NCI-H1417 (cell line): ENCODE results near the gene EML4.
"Not testable (repeated sequence)": the region's sequence is repeated elsewhere in the genome, so short reads cannot be mapped to it uniquely, and the experiment has no call there.

Source experiments
- DNase-seq, 3 experiments: peaks; one replicate each; lab custom pipeline; 2025; lab: John Stamatoyannopoulos, UW

EML4 gene, protein sequence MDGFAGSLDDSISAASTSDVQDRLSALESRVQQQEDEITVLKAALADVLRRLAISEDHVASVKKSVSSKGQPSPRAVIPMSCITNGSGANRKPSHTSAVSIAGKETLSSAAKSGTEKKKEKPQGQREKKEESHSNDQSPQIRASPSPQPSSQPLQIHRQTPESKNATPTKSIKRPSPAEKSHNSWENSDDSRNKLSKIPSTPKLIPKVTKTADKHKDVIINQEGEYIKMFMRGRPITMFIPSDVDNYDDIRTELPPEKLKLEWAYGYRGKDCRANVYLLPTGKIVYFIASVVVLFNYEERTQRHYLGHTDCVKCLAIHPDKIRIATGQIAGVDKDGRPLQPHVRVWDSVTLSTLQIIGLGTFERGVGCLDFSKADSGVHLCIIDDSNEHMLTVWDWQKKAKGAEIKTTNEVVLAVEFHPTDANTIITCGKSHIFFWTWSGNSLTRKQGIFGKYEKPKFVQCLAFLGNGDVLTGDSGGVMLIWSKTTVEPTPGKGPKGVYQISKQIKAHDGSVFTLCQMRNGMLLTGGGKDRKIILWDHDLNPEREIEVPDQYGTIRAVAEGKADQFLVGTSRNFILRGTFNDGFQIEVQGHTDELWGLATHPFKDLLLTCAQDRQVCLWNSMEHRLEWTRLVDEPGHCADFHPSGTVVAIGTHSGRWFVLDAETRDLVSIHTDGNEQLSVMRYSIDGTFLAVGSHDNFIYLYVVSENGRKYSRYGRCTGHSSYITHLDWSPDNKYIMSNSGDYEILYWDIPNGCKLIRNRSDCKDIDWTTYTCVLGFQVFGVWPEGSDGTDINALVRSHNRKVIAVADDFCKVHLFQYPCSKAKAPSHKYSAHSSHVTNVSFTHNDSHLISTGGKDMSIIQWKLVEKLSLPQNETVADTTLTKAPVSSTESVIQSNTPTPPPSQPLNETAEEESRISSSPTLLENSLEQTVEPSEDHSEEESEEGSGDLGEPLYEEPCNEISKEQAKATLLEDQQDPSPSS

DNA sequence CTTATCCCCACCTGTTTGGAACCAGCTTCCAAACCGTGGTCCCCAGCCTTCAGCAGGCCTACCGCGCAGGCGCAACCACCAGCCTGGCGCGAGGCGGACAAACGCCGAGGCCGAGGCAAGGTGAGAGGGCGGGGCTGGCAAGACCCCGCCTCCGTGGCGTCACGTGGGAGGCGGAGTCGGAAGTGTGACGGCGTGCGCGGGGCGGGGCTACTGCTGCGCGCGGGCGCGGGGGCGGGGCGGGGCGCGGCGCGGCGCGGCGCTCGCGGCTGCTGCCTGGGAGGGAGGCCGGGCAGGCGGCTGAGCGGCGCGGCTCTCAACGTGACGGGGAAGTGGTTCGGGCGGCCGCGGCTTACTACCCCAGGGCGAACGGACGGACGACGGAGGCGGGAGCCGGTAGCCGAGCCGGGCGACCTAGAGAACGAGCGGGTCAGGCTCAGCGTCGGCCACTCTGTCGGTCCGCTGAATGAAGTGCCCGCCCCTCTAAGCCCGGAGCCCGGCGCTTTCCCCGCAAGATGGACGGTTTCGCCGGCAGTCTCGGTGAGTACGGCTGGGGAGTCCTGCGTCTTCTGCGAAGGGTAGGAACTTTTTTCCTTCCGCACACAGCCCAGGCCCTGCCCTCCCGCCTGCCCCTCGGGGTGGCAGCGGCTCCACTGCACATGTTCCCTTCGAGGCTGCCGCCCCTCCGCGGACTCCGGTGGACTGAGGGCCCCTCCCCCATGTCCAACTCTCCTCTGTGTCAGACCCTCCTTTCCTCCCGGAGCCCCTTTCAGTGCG is at the start of gene EML4:
Gene EML4 (plus strand): TSS at position 254 of the 774 bp plus-strand sequence. CDS start 259 bp downstream, at position 513.
- DNase-seq, result peak; percentile 91 to 97 (median 94)

GRCh38 chr2:42123426-42123825 is 45.7 kb upstream of the EML4 start:
- no peak for DNase-seq

- DNase-seq, result no peak
Measured at GRCh38 chr2:42124011-42124785, 45.0 kb upstream of the EML4 start.

GRCh38 chr2:42125841-42126594 is 43.1 kb upstream of the EML4 start:
- no peak for DNase-seq

- not testable (repeated sequence) for DNase-seq
Measured at GRCh38 chr2:42126873-42127272, 42.3 kb upstream of the EML4 start.

DNA sequence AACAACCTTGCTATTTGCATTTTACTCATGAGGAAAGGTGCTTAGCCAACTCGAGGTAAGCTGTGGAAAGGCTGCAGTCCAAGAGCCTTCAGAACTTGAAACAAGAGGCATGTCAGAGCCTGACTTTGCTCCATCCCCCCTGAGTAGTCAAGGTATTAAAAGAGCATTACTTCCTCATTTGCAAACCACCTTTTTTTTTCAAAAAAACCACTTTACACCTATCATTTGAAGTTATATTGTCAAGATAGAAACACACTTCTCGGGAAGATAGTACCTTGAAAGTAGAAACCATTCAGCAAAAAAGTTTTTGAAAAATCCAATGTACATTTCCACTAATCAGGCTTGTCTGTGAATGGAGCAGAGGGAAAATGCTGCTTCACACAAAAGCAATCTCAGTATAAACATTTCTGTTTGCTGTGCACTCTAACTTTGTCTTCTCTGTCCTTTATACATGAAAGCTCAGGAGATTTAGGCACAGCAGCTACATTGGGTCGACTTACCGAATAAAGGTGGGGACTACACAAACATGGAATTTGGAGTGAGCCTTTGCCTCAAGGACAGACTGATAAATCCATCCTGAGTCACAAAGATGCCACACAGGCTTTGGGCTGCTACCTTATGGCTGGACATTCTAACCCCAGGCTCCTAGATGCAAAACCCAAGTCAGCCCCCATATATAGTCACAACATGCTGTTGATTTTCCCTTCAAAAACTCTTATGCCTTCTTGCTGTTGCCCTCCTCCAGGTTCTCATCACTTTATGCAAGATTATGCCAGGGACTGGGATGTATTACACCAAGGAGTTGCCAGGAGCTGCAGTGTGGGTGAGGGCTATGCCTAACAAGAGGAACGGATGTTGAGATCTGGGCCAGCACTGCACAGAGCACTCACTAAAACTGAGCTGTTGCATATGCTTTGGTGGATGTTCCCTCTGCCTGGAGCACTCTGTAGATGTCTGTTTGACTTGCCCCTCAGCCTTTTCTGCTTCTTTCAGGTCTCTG is 41.4 kb upstream of the EML4 start:
- DNase-seq, result no peak

- peak in 1 of 3 experiments; percentile 32 for DNase-seq
Measured at GRCh38 chr2:42128721-42129486, 40.2 kb upstream of the EML4 start.

GRCh38 chr2:42129487-42129852 is 39.7 kb upstream of the EML4 start:
- no peak for DNase-seq

GRCh38 chr2:42129947-42130346 is 39.2 kb upstream of the EML4 start:
- DNase-seq, result no peak

DNA sequence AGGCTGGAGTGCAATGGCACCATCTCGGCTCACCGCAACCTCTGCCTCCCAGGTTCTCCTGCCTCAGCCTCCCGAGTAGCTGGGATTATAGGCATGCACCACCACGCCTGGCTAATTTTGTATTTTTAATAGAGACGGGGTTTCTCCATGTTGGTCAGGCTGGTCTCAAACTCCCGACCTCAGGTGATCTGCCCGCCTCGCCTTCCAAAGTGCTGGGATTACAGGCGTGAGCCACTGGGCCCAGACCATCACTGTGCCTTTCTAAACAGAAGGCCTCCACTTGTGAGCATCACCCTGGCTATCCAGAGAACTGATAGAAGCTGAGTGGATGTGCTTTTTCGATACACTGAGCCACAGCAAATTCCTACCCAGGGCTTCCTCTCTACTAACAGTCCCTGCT is 38.3 kb upstream of the EML4 start:
- DNase-seq, result not testable (repeated sequence)

DNA sequence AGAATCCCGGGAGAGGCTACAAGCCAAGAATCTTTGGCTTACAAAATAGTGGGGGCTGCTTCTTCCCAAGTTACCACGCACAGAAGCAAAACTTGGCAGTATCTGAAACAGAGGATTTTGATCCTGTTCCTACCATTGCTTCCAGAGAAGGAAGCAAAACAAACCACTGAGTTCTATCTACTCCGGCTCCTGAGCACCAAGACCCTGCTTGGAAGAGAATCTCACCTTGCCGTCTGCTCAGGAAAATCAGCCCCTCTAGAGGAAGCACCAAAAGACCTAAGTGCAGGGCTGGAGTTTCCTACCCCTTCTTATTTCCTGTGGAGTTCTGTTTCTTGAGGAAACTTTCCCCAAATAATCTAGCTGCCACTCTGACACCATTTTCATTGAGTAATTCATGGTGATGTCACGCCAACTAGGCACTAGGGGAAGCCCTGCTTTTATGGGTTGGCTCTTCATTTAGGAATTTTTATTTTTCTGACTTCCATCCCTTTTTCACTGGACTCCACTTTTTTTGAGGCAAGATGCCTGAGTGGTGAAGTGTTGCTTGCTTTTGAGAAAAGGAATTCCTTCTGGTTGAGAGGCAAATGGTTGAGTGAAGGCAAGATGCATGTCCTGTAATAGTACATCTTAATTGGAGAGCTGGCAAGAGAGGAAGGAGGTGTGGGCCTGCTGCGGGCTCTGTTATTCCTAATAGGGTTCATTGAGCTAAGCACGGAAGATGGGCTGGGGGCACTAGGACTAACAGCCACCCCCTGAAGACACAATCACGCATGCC is 36.8 kb upstream of the EML4 start:
- DNase-seq, result peak in 1 of 3 experiments; percentile 51

- peak; percentile 19 to 78 (median 65) for DNase-seq
Measured at GRCh38 chr2:42132966-42133641, 36.0 kb upstream of the EML4 start.

GRCh38 chr2:42133771-42134195 is 35.4 kb upstream of the EML4 start:
- DNase-seq, result no peak

- not testable (repeated sequence) for DNase-seq
Measured at GRCh38 chr2:42134401-42134932, 34.7 kb upstream of the EML4 start.

DNA sequence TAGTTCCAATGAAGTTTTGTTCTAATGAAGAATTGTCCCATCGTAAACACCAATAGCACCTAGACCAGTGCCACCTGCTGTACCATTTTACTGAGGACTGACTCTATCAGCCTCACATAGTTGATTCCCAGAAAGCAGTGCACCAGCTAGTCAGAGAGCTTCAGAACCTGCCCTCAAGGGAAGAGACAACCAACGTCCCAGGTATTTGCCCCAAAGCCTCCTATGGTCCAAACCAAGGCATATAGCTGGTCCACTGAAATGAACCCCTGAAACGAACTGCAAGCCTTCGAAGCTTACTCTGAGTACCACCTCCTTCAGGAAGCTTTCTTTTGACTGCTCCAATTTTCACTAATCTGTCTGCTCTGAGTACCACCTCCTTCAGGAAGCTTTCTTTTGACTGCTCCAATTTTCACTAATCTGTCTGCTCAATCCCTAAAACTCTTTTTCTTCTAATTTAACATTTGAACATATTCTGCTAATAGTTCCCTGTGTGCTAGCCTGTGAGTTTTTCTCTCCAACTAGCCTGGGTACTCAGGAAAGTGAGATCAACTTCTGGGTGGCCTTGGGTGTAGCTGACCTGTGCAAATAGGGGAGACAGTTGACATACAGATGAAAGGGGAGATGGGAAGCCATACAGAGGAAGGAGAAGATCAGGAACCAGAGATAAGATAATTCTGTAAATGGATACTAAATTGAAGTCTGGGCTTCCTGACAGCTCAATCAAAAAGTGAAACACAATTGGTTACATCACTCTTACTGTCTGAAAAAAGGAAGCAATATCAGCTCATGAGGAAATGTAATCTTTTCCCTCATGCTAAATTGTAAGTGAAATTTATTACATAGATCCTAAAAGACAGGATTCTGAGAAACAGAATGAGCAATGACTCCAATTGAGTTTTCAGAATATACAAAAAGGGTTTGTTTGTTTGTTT is 33.5 kb upstream of the EML4 start:
- DNase-seq, result no peak

- no peak for DNase-seq
Measured at GRCh38 chr2:42136782-42137124, 32.4 kb upstream of the EML4 start.
